ENCODE data around the gene PTH1R.

DNA sequence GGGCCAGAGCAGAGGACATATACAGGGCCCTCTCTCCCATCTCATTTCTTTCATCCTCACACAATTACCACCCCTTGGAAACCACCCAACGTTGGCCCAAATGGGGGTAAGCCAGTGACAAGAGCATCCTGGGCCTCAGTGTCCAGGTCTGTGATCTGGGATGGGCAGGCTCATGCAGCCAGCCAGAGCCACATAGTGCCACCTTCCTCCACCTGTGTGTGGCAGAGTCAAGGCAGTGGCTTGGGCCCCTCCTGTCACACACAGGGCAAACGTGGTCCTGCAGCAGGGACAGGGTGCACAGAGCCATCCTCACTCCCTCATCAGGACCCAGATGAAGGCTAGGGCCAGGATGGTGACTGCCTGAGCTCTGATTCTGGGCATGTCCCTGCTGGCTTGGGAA lies 12.0 kb upstream of the PTH1R start:
- TF ChIP-seq, protein P1, sequence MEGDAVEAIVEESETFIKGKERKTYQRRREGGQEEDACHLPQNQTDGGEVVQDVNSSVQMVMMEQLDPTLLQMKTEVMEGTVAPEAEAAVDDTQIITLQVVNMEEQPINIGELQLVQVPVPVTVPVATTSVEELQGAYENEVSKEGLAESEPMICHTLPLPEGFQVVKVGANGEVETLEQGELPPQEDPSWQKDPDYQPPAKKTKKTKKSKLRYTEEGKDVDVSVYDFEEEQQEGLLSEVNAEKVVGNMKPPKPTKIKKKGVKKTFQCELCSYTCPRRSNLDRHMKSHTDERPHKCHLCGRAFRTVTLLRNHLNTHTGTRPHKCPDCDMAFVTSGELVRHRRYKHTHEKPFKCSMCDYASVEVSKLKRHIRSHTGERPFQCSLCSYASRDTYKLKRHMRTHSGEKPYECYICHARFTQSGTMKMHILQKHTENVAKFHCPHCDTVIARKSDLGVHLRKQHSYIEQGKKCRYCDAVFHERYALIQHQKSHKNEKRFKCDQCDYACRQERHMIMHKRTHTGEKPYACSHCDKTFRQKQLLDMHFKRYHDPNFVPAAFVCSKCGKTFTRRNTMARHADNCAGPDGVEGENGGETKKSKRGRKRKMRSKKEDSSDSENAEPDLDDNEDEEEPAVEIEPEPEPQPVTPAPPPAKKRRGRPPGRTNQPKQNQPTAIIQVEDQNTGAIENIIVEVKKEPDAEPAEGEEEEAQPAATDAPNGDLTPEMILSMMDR (IDR thresholded peaks at IDR 0.05), result no peak
- TF ChIP-seq SMC3 (IDR thresholded peaks at IDR 0.05), result no peak
- no peak for TF ChIP-seq PBX3 (IDR thresholded peaks at IDR 0.05)
- TF ChIP-seq POLR2A (IDR thresholded peaks at IDR 0.05; ENCODE audit: low read length), result no peak
- no peak for TF ChIP-seq JUN (IDR thresholded peaks at IDR 0.05)
- no peak for TF ChIP-seq EHMT2 (IDR thresholded peaks at IDR 0.05; ENCODE audit: low read depth)
- no peak for TF ChIP-seq GATA3 (IDR thresholded peaks at IDR 0.05; ENCODE audit: borderline replicate concordance)
